IMR-90 (cell line): Measurements from ENCODE around the gene PFN1. TPM values are rescaled to one million over a fixed set of nuclear protein-coding genes. Genes with fewer than 3 reads are reported as not detected.

Source experiments
- ATAC-seq: fragments of 200-7000 bp; cut with Tn5 transposase; 2 replicates; pipeline ENCODE4 v1.9.1; 2020; ENCODE audit warnings: low read depth, mild to moderate bottlenecking, moderate library complexity
- BruUV-seq: library from RNA; stranded (reverse); fragments of 400-500 nt; replicated peaks from 2 replicates; lab custom pipeline; 2021; lab: Mats Ljungman, UMichigan
- CTCF ChIA-PET: fragments of 300-600 bp; formaldehyde crosslinking; extraction: SDS; loops from one replicate; lab custom pipeline; 2021; ENCODE audit warnings: antibody characterized with exemption; lab: Yijun Ruan, JAX
- POLR2A ChIA-PET: fragments of 300-600 bp; sonication (Branson Sonifier 250); formaldehyde crosslinking; loops from one replicate; lab custom pipeline; 2022; ENCODE audit warnings: antibody characterized with exemption; ENCODE audit not compliant: unreplicated experiment; lab: Charles Lee
- DNase-seq: peaks from one replicate; pipeline ENCODE4 v3.0.0; 2013
- H2AFZ ChIP-seq: replicated peaks from 2 replicates; pipeline ENCODE3; 2013; ENCODE audit warnings: low read length, mild to moderate bottlenecking; ENCODE audit not compliant: poor library complexity
- H2AK5ac ChIP-seq: 2 replicates; pipeline ENCODE4 v1.6.1; 2013; ENCODE audit warnings: low read depth, low read length, inconsistent platforms
- H2AK9ac ChIP-seq: replicated peaks from 2 replicates; pipeline ENCODE3; 2013; ENCODE audit warnings: mild to moderate bottlenecking, low read depth, low read length, moderate library complexity; ENCODE audit not compliant: poor library complexity
- H2BK120ac ChIP-seq: 2 replicates; pipeline ENCODE4 v1.6.1; 2013; ENCODE audit warnings: low read depth, low read length, inconsistent platforms
- H2BK15ac ChIP-seq: 3 replicates; pipeline ENCODE4 v1.6.1; 2013; ENCODE audit warnings: low read depth, low read length, inconsistent platforms
- H2BK20ac ChIP-seq: 2 replicates; pipeline ENCODE4 v1.6.1; 2013; ENCODE audit warnings: low read depth, mild to moderate bottlenecking, inconsistent platforms, low read length, moderate library complexity
- H2BK5ac ChIP-seq: 2 replicates; pipeline ENCODE4 v1.6.1; 2013; ENCODE audit warnings: mild to moderate bottlenecking, low read depth, low read length, inconsistent platforms; ENCODE audit not compliant: poor library complexity, severe bottlenecking
- H3K14ac ChIP-seq: replicated peaks from 2 replicates; pipeline ENCODE4 v1.6.1; 2013; ENCODE audit warnings: low read depth, low read length, inconsistent platforms
- H3K18ac ChIP-seq: 2 replicates; pipeline ENCODE4 v1.6.1; 2013; ENCODE audit warnings: low read depth, low read length, control low read depth
- H3K23ac ChIP-seq: 2 replicates; pipeline ENCODE4 v1.6.1; 2013; ENCODE audit warnings: low read depth, low read length, inconsistent platforms
- H3K27ac ChIP-seq: 2 replicates; pipeline ENCODE4 v1.5.1; 2013; ENCODE audit warnings: mild to moderate bottlenecking, control low read depth, low read length; ENCODE audit not compliant: insufficient read depth
- H3K27me3 ChIP-seq: 2 replicates; pipeline ENCODE4 v1.6.1; 2013; ENCODE audit warnings: low read length; ENCODE audit not compliant: control insufficient read depth, insufficient read depth
- H3K36me3 ChIP-seq: 2 replicates; pipeline ENCODE4 v1.6.1; 2013; ENCODE audit warnings: low read length, mixed read lengths; ENCODE audit not compliant: control insufficient read depth, insufficient read depth
- H3K4ac ChIP-seq: 2 replicates; pipeline ENCODE4 v1.6.1; 2013; ENCODE audit warnings: low read depth, low read length, inconsistent platforms
- H3K4me1 ChIP-seq: 2 replicates; pipeline ENCODE4 v1.6.1; 2013; ENCODE audit warnings: low read length, mixed read lengths; ENCODE audit not compliant: control insufficient read depth, insufficient read depth
- H3K4me2 ChIP-seq: 2 replicates; pipeline ENCODE4 v1.6.1; 2013; ENCODE audit warnings: low read depth, mild to moderate bottlenecking, control low read depth, low read length, moderate library complexity
- H3K4me3 ChIP-seq: 2 replicates; pipeline ENCODE4 v1.5.1; 2013; ENCODE audit warnings: low read depth, mild to moderate bottlenecking, control low read depth, low read length, moderate library complexity; ENCODE audit not compliant: insufficient read depth
- H3K56ac ChIP-seq: 2 replicates; pipeline ENCODE4 v1.6.1; 2013; ENCODE audit warnings: low read length, inconsistent platforms; ENCODE audit not compliant: insufficient read depth; ENCODE audit errors: extremely low read depth
- H3K79me1 ChIP-seq, 2 experiments: 2 replicates each; pipeline ENCODE4 v1.6.1; 2013; ENCODE audit warnings: low read length in 2 of 2, inconsistent platforms in 1 of 2, low read depth in 1 of 2
- H3K9ac ChIP-seq: 2 replicates; pipeline ENCODE4 v1.6.1; 2013; ENCODE audit warnings: low read depth, low read length, control low read depth
- H3K9me1 ChIP-seq: 2 replicates; pipeline ENCODE4 v1.6.1; 2013; ENCODE audit warnings: low read length, inconsistent platforms; ENCODE audit not compliant: insufficient read depth
- H3K9me3 ChIP-seq: 2 replicates; pipeline ENCODE4 v1.6.1; 2013; ENCODE audit warnings: low read length; ENCODE audit not compliant: control insufficient read depth, insufficient read depth
- H4K20me1 ChIP-seq: 2 replicates; pipeline ENCODE4 v1.6.1; 2013; ENCODE audit warnings: low read length, inconsistent platforms; ENCODE audit not compliant: insufficient read depth
- H4K5ac ChIP-seq: 2 replicates; pipeline ENCODE4 v1.6.1; 2013; ENCODE audit warnings: mild to moderate bottlenecking, low read depth, low read length, control low read depth
- H4K8ac ChIP-seq, 2 experiments: 2 replicates each; pipeline ENCODE4 v1.6.1; 2013; ENCODE audit warnings: low read depth in 2 of 2, low read length in 2 of 2, control low read depth in 1 of 2, inconsistent platforms in 1 of 2
- H4K91ac ChIP-seq: 2 replicates; pipeline ENCODE4 v1.6.1; 2013; ENCODE audit warnings: low read depth, low read length, inconsistent platforms; ENCODE audit not compliant: insufficient read depth
- CEBPB ChIP-seq: IDR thresholded peaks from 2 replicates; pipeline ENCODE4 v1.6.1; 2012; ENCODE audit warnings: low read depth, low read length, improper control_type of control experiment
- CTCF ChIP-seq: conservative IDR thresholded peaks from 2 replicates; pipeline ENCODE4 v1.5.1; 2012; ENCODE audit warnings: mild to moderate bottlenecking, low read depth, low read length, improper control_type of control experiment
- ELK1 ChIP-seq: fragments of 150-350 bp; IDR thresholded peaks from 2 replicates; pipeline ENCODE4 v1.6.1; 2016; ENCODE audit warnings: low read depth, mild to moderate bottlenecking, low read length, moderate library complexity, borderline replicate concordance
- FOS ChIP-seq: fragments of 150-350 bp; IDR thresholded peaks from 2 replicates; pipeline ENCODE4 v1.6.1; 2016; ENCODE audit warnings: low read depth, low read length
- MXI1 ChIP-seq: IDR thresholded peaks from 2 replicates; pipeline ENCODE4 v1.6.1; 2012; ENCODE audit warnings: low read depth, mild to moderate bottlenecking, low read length, moderate library complexity, borderline replicate concordance
- NFE2L2 ChIP-seq: fragments of 150-350 bp; IDR thresholded peaks from 2 replicates; pipeline ENCODE4 v1.6.1; 2016; ENCODE audit warnings: low read depth, mild to moderate bottlenecking, low read length
- POLR2A ChIP-seq: IDR thresholded peaks from 2 replicates; pipeline ENCODE4 v1.6.1; 2012; ENCODE audit warnings: mild to moderate bottlenecking, low read depth, low read length
- RAD21 ChIP-seq: IDR thresholded peaks from 2 replicates; pipeline ENCODE4 v1.6.1; 2012; ENCODE audit warnings: low read length, improper control_type of control experiment
- RCOR1 ChIP-seq: IDR thresholded peaks from 2 replicates; pipeline ENCODE4 v1.6.1; 2012; ENCODE audit warnings: mild to moderate bottlenecking, low read length, improper control_type of control experiment; ENCODE audit not compliant: insufficient replicate concordance
- SMC3 ChIP-seq: fragments of 150-350 bp; IDR thresholded peaks from 2 replicates; pipeline ENCODE4 v1.6.1; 2016; ENCODE audit warnings: low read depth, mild to moderate bottlenecking, antibody characterized with exemption, low read length, moderate library complexity
- dilution Hi-C: fragments of 300-500 bp; cut with HindIII; formaldehyde crosslinking; loops from one replicate; pipeline ENCODE4 v1.14.3; 2018; ENCODE audit warnings: low sequenced_read_pairs; ENCODE audit not compliant: unreplicated experiment
- in situ Hi-C: fragments of 300-500 bp; cut with MboI; formaldehyde crosslinking; loops from 3 replicates; pipeline ENCODE4 v1.14.3; 2019; ENCODE audit warnings: low sequenced_read_pairs, inconsistent platforms, mixed read lengths
- intact Hi-C: fragments of 100-400 bp; cut with micrococcal nuclease; formaldehyde crosslinking; loops from 2 replicates; pipeline ENCODE4 v1.10.0; 2022
- polyA plus RNA-seq, 3 experiments: library from polyadenylated mRNA; depleted of rRNA; stranded (reverse); fragments of >200 nt; gene quantifications; 2 replicates each; pipeline ENCODE4 v1.2.3, GENCODE V29; 2012; ENCODE audit warnings: low replicate concordance in 1 of 3
- total RNA-seq: library from RNA; depleted of rRNA; stranded (reverse); fragments of >200 nt; gene quantifications from 2 replicates; pipeline ENCODE4 v1.2.3, GENCODE V29; 2012

The PFN1 gene
- total and polyA plus RNA-seq, 2 of the 4 experiments (the other 2 are of a cell fraction), result 348 to 1,671 TPM

- no peak overlapping the region for H4K5ac ChIP-seq
- no peaks in the 10 kb centered on the region for H3K9me3 ChIP-seq
- no peak overlapping the region for H3K18ac ChIP-seq
- no peak overlapping the region for H3K4me3 ChIP-seq
- H3K4ac ChIP-seq, result no peak overlapping the region
- no peak overlapping the region for H2BK20ac ChIP-seq
- H2AK9ac ChIP-seq, result no peak overlapping the region
- in situ Hi-C loops, result no loop called here
- ChIA-PET POLR2A (interaction anchor here (1.0 kb wide), 1 partner anchor 9 kb away, joined by 4 read pairs; no protein-coding TSS in a partner anchor), CTCF (no interaction called here)
- no peak overlapping the region for H3K56ac ChIP-seq
- no peak for DNase-seq
- no peak overlapping the region for H4K8ac ChIP-seq
- H2AFZ ChIP-seq, result no peak overlapping the region
- TF ChIP-seq SMC3 (no peak), NFE2L2 (no peak), CEBPB (no peak), FOS (no peak), CTCF (no peak), ELK1 (no peak), RCOR1 (no peak), POLR2A (no peak), MXI1 (no peak), RAD21 (no peak)
- peaks cover 6 to 32% of the 10 kb centered on the region in 2 experiments; a peak in 2 of 4 replicates for H3K79me1 ChIP-seq
- no peak overlapping the region for H2AK5ac ChIP-seq
- H3K27me3 ChIP-seq, result no peaks in the 10 kb centered on the region
- H3K23ac ChIP-seq, result no peak overlapping the region
- no peak overlapping the region for H3K14ac ChIP-seq
- H3K27ac ChIP-seq, result no peak overlapping the region
- H3K9ac ChIP-seq, result no peak overlapping the region
- no TSS peak for BruUV-seq
- dilution Hi-C loops, result no loop called here
- no peak overlapping the region for H2BK5ac ChIP-seq
- intact Hi-C loops, result no loop called here
- H4K91ac ChIP-seq, result no peak overlapping the region
- H3K4me2 ChIP-seq, result no peak overlapping the region
- peaks cover 3% of the 10 kb centered on the region; the same call in 1 of the 2 replicates for H3K4me1 ChIP-seq
- H2BK15ac ChIP-seq, result no peak overlapping the region
- no peak for ATAC-seq
- no peak overlapping the region for H2BK120ac ChIP-seq
- H4K20me1 ChIP-seq, result 0 out of 2 replicates have a peak, but pooled peaks cover 9% of the 10 kb centered on the region
- peaks cover 60% of the 10 kb centered on the region for H3K36me3 ChIP-seq
- peaks cover 18% of the 10 kb centered on the region for H3K9me1 ChIP-seq
Measured at GRCh38 chr17:4978726-4979125, 30.4 kb upstream of the PFN1 start.
